ENCODE data around the gene XPNPEP3.

DNA sequence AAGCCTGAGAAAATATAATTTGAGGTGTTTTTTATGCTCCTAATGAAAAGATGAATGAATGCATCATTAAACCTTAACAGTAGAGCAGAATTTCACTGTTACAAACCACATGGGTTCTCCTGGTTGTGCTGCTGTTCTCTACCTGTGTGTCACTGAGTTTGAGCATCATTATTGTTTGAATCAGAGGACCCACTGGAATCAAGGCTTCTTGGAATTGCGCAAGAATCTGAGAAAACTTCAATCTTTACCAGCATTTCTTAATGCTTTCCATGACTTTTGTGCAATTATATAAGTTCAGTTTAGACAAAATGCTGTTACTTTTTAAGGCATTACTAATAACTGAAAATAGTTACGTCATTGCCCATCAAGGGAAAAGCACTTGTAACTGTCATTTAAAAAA lies 75.4 kb downstream of the XPNPEP3 start:
- TF ChIP-seq, protein P1, sequence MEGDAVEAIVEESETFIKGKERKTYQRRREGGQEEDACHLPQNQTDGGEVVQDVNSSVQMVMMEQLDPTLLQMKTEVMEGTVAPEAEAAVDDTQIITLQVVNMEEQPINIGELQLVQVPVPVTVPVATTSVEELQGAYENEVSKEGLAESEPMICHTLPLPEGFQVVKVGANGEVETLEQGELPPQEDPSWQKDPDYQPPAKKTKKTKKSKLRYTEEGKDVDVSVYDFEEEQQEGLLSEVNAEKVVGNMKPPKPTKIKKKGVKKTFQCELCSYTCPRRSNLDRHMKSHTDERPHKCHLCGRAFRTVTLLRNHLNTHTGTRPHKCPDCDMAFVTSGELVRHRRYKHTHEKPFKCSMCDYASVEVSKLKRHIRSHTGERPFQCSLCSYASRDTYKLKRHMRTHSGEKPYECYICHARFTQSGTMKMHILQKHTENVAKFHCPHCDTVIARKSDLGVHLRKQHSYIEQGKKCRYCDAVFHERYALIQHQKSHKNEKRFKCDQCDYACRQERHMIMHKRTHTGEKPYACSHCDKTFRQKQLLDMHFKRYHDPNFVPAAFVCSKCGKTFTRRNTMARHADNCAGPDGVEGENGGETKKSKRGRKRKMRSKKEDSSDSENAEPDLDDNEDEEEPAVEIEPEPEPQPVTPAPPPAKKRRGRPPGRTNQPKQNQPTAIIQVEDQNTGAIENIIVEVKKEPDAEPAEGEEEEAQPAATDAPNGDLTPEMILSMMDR (IDR thresholded peaks at IDR 0.05; ENCODE audit: low read length): no peak
- TF ChIP-seq EZH2 (IDR thresholded peaks at IDR 0.05; ENCODE audit: borderline replicate concordance, low read length): no peak
